Activated CD8-positive, alpha-beta T cell treated with anti-CD3 and anti-CD28 coated beads, Interleukin-2, amount 10 ng/mL, durations not matched to agents 7 days and 5 days (primary cell): ENCODE measurements around the gene FBXO17. TPM values are rescaled to one million over a fixed set of nuclear protein-coding genes. Genes with fewer than 3 reads are reported as not detected.
A peak's percentile ranks its signal among the peaks of the same experiment; 100 is the strongest.

Source experiments
- ATAC-seq: fragments of 150-1000 bp; cut with Tn5 transposase; one replicate; pipeline ENCODE4 v1.10.0; 2021; ENCODE audit warnings: moderate library complexity
- CTCF ChIA-PET: fragments of 350-600 bp; sonication (Branson Sonifier 250); formaldehyde crosslinking; loops from one replicate; lab custom pipeline; 2021; ENCODE audit warnings: antibody characterized with exemption; lab: Charles Lee
- POLR2A ChIA-PET: fragments of 350-600 bp; sonication (Branson Sonifier 250); formaldehyde crosslinking; loops from one replicate; lab custom pipeline; 2021; ENCODE audit warnings: antibody characterized with exemption; lab: Charles Lee
- DNase-seq: peaks from one replicate; pipeline ENCODE4 v3.0.0-alpha.2; 2020
- H3K27ac Mint-ChIP-seq: one replicate; pipeline ENCODE4 v1.8.0; 2021; ENCODE audit warnings: mild to moderate bottlenecking, mixed read lengths
- H3K27me3 Mint-ChIP-seq: one replicate; pipeline ENCODE4 v1.8.0; 2021; ENCODE audit warnings: low read depth, mixed read lengths
- H3K36me3 Mint-ChIP-seq: one replicate; pipeline ENCODE4 v1.8.0; 2021; ENCODE audit warnings: low read depth, mixed read lengths
- H3K4me1 Mint-ChIP-seq: one replicate; pipeline ENCODE4 v1.8.0; 2021; ENCODE audit warnings: low read depth, mixed read lengths
- H3K4me3 Mint-ChIP-seq: one replicate; pipeline ENCODE4 v1.8.0; 2021; ENCODE audit warnings: mild to moderate bottlenecking, mixed read lengths
- H3K9me3 Mint-ChIP-seq: one replicate; pipeline ENCODE4 v1.8.0; 2022; ENCODE audit warnings: mixed read lengths; ENCODE audit not compliant: insufficient read depth
- total RNA-seq, 2 experiments: library from RNA; stranded (reverse); gene quantifications; one replicate each; pipeline ENCODE4 v1.2.3, GENCODE V29; 2021

The FBXO17 gene
- total RNA-seq, 2 experiments from 2014 or later, result not detected

DNA sequence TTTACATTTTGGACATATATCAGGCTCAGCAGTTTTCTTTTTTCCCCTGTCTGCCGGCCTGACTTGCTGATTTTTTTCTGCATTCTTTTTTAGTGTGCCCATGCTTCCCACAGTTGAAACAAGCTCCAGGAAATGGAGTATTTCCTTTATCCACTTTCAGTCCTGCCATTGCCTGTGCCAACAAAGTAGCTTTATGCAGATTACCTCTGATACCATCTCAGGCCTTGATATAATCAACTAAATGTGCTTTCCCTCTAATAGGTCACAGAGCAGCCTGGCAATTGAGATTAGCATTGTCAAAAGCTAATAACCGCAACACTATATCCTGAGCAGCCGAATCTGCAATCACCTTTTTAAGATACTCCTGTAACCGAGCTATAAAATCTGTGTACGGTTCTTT is 35.6 kb downstream of the FBXO17 start:
- H3K4me3 Mint-ChIP-seq, result no peak overlapping the region
- ATAC-seq, result no peak
- no peak for DNase-seq
- peaks cover 14% of the 10 kb centered on the region for H3K36me3 Mint-ChIP-seq
- H3K27me3 Mint-ChIP-seq, result peaks cover 19% of the 10 kb centered on the region
- H3K27ac Mint-ChIP-seq, result no peak overlapping the region
- H3K4me1 Mint-ChIP-seq, result peaks cover 25% of the 10 kb centered on the region
- H3K9me3 Mint-ChIP-seq, result peaks cover 8% of the 10 kb centered on the region
- ChIA-PET POLR2A (interaction anchor here (0.6 kb wide), 1 partner anchor 394 kb away, joined by 3 read pairs; no protein-coding TSS in a partner anchor), CTCF (interaction anchor here (1.0 to 2.6 kb wide), 4 partner anchors 8 to 537 kb away, joined by 3 to 15 read pairs (median 4); partner anchors contain the start of genes FAM98C, MRPS12 and SARS2)

DNA sequence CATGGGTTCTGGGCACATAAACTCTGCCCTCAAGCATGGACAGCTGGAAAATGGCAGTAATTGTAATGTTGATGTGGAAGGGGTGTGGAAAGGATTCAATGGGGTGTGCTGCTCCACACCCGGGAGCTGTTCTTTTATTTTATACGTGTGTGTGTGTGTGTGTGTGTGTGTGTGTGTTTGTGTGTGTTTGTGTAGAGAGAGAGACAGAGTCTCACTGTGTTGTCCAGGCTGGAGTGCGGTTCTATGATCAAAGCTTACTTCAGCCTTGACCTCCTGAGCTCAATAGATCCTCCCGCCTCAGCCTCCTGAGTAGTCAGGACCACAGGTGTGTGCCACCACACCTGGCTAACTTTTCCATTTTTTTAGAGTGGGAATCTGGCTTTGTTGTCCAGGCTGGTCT is 42.0 kb downstream of the FBXO17 start:
- Mint-ChIP-seq H3K27ac (no peak overlapping the region), H3K27me3 (no peaks in the 10 kb centered on the region), H3K9me3 (peaks cover 7% of the 10 kb centered on the region), H3K4me3 (no peak overlapping the region), H3K4me1 (peaks cover 25% of the 10 kb centered on the region), H3K36me3 (peaks cover 41% of the 10 kb centered on the region)
- ChIA-PET CTCF (interaction anchor here (0.8 to 1.3 kb wide), 8 partner anchors 10 to 530 kb away, joined by 3 to 5 read pairs (median 4); partner anchors contain the start of genes FAM98C and NFKBIB), POLR2A (interaction anchor here (0.6 kb wide), 1 partner anchor 266 kb away, joined by 3 read pairs; no protein-coding TSS in a partner anchor)
- ATAC-seq, result no peak
- no peak for DNase-seq

DNA sequence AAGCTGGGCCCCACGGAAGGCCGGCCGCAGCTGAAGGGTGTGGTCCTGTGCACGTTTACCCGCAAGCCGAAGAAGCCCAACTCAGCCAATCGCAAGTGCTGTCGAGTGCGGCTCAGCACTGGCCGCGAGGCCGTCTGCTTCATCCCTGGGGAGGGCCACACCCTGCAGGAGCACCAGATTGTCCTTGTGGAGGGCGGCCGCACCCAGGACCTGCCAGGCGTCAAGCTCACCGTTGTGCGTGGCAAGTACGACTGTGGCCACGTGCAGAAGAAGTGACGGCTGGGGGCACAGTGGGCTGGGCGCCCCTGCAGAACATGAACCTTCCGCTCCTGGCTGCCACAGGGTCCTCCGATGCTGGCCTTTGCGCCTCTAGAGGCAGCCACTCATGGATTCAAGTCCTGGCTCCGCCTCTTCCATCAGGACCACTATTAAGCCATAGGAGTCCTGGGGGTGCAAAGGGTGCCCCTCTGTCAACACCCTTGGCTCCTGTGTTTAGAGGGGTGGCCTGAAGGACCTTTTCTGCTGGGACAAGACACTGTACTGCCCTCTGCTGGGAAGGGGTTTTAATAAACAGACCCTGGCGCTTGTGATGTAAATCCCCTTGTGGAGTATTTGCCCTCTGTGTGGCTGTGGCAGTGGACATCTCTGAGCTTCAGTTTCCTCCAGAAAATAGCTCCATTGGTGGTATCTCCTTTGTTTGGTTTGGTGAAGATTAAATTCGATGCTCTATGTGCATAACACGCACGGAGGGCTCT is 42.9 kb downstream of the FBXO17 start:
- Mint-ChIP-seq H3K36me3 (peaks cover 43% of the 10 kb centered on the region), H3K9me3 (peaks cover 7% of the 10 kb centered on the region), H3K27me3 (no peaks in the 10 kb centered on the region), H3K4me1 (peaks cover 30% of the 10 kb centered on the region), H3K4me3 (peak overlapping the region; percentile 42), H3K27ac (peak overlapping the region; percentile 15)
- POLR2A ChIA-PET, result interaction anchor here (0.6 kb wide), 1 partner anchor 265 kb away, joined by 3 read pairs; no protein-coding TSS in a partner anchor
- CTCF ChIA-PET, result interaction anchor here (0.8 to 3.9 kb wide), 11 partner anchors 8 to 529 kb away, joined by 3 to 12 read pairs (median 4); partner anchors contain the start of genes FAM98C and NFKBIB
- DNase-seq (peak; percentile 58), ATAC-seq (no peak)

DNA sequence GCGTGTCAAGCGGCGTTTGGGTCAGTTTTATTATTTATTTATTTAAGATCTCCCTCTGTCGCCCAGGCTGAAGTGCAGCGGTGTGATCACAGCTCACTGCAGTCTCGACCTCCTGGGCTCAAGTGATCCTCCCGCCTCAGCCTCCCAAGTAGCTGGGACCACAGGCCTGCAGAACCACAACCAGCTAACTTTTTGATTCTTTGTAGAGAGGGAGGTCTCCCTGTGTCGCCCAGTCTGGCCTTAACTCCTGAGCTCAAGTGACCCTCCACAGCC is 44.1 kb downstream of the FBXO17 start:
- H3K4me1 Mint-ChIP-seq, result peaks cover 31% of the 10 kb centered on the region
- POLR2A ChIA-PET, result interaction anchor here (0.6 to 2.3 kb wide), 2 partner anchors 82 to 404 kb away, joined by 4 to 6 read pairs; partner anchors contain the start of gene GMFG
- DNase-seq (no peak), ATAC-seq (no peak)
- H3K4me3 Mint-ChIP-seq, result peak overlapping the region; percentile 98
- peak overlapping the region; percentile 99 for H3K27ac Mint-ChIP-seq
- H3K36me3 Mint-ChIP-seq, result peaks cover 43% of the 10 kb centered on the region
- CTCF ChIA-PET, result interaction anchor here (1.0 to 3.9 kb wide), 20 partner anchors 9 to 529 kb away, joined by 3 to 49 read pairs (median 6); partner anchors contain the start of genes ECH1, FAM98C, NFKBIB and RINL
- peaks cover 7% of the 10 kb centered on the region for H3K9me3 Mint-ChIP-seq
- H3K27me3 Mint-ChIP-seq, result no peaks in the 10 kb centered on the region

DNA sequence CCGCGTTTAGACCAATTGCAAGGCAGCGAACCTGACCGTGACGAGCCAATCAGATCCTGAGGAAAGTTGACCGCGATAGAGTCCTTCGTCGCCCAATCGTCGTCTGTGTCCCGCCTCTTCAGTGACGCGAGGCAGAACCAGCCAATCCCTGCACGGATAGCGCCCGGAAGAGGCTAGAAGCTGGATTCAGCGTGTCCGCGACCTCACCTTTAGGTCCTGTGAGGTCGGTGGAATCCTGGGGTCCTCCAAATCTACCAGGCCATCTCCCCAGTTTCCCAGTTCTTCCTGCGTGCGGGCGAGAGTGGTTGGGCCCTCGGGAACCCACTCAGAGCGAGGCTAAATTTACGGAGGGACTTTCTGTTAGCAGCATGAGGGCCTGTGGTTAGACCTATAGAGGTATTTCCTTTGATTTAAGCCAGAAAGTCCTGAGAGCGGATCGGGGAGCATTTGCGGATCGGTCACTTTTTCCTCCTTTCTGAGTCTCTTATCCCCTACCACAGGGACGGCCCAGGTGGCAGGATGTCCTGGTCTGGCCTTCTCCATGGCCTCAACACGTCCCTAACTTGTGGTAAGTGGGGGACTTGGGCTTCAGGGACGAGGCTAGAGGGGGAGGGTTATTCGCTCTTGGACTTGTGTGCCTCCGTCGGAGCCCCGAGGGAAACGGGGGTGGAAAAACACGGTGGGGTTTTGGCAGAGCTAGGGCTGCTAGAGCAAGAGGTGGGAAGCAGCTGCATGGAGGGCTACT is 44.6 kb downstream of the FBXO17 start, which contains the start of gene MRPS12:
Gene MRPS12 (plus strand): TSS at position 169 of the 745 bp plus-strand sequence. CDS start 351 bp downstream, at position 520.
- peaks cover 31% of the 10 kb centered on the region for H3K4me1 Mint-ChIP-seq
- ChIA-PET POLR2A (interaction anchor here (0.7 to 2.3 kb wide), 12 partner anchors 10 to 556 kb away, joined by 3 to 6 read pairs (median 4); partner anchors contain the start of genes NFKBIB, PSMD8, RINL and SIRT2), CTCF (interaction anchor here (0.6 to 3.9 kb wide), 71 partner anchors 9 to 1640 kb away, joined by 3 to 49 read pairs (median 4); partner anchors contain the start of genes ACTN4, CAPN12, ECH1 and EIF3K)
- DNase-seq (peak; percentile 99), ATAC-seq (peak; percentile 97)
- H3K9me3 Mint-ChIP-seq, result peaks cover 7% of the 10 kb centered on the region
- H3K27me3 Mint-ChIP-seq, result no peaks in the 10 kb centered on the region
- peaks cover 42% of the 10 kb centered on the region for H3K36me3 Mint-ChIP-seq
- peak within 1 kb of the TSS; percentile 98 for H3K4me3 Mint-ChIP-seq
- peak within 1 kb of the TSS; percentile 99 for H3K27ac Mint-ChIP-seq

DNA sequence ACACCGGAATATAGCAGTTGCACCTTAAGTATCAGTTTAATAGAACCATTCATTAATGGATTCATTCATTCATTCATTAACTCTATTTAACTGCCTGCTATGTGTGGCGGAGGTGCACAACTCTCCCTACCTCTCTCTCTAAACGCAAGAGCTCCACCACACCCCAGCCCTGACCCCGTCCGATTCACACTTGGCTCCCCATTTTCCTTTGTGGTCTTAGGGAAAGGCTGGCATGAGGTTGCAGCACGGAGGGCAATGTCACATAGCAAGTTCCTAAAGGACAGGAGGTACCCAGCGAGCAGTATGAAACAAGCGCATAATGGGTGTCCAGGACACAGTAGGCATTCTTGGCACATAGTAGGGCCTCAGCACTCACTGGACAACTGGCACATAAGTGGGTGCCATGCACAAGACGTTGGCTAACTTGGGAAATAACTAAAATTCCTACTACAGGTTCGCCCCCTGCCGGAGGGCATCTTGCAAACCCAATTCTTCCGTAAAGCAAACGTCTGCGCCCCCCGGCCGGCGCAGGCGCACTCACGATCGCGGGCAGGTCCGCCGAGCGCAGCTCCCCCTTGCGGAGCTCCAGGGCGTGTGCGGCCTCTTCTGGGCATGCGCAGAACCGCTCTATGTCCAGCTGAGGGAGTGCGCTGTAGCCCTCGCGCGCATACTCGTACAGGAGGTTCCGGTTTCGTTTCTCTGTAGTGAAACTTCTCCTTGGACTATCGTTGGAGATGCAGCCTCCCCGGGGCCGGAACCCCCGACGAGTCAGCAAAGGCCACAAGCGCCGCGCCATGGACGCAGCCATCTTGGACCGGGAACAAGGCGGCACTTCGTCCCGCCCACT is 45.4 kb downstream of the FBXO17 start, which contains the start of gene SARS2:
Gene SARS2 (minus strand): TSS at position 835 of the 847 bp plus-strand sequence. CDS start 27 bp downstream, at position 808.
- Mint-ChIP-seq H3K4me1 (peaks cover 31% of the 10 kb centered on the region), H3K27ac (peak within 1 kb of the TSS; percentile 99), H3K4me3 (peak within 1 kb of the TSS; percentile 98), H3K27me3 (no peaks in the 10 kb centered on the region), H3K9me3 (peaks cover 6% of the 10 kb centered on the region), H3K36me3 (peaks cover 40% of the 10 kb centered on the region)
- POLR2A ChIA-PET, result interaction anchor here (0.5 to 2.3 kb wide), 13 partner anchors 11 to 556 kb away, joined by 3 to 6 read pairs (median 3); partner anchors contain the start of genes NFKBIB, PSMD8, RINL and SIRT2
- peak; percentile 68 for ATAC-seq
- CTCF ChIA-PET, result interaction anchor here (0.6 to 3.9 kb wide), 73 partner anchors 9 to 1641 kb away, joined by 3 to 49 read pairs (median 4); partner anchors contain the start of genes ACTN4, CAPN12, ECH1 and EIF3K
- DNase-seq, result peak; percentile 94

DNA sequence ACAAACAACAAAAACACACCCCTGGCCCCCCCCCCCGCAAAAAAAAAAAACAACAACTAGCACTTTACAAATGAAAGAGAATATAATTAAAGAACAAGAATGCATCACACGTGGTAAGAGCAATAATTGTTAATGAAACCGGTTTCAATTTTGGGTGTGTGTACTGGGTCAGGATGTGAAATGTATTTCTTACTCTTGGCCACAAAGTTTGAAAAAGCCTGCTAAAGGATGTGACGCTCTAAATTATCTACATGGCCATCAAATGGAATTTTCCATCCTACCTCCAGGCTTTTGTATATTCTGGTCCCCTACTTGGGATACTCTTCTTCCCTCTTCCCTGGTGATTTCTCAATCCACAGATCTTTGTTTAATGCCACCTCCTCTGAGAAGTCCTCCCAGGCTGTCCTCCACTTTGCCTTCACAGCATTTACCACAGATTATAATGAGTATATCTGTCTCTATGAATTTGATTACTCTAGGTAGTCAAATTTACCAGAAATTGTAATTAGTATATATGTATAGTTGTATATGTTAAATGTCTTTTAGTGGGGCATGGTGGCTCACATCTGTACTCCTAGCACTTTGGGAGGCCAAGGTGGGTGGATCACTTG is 47.0 kb downstream of the FBXO17 start:
- no peaks in the 10 kb centered on the region for H3K27me3 Mint-ChIP-seq

DNA sequence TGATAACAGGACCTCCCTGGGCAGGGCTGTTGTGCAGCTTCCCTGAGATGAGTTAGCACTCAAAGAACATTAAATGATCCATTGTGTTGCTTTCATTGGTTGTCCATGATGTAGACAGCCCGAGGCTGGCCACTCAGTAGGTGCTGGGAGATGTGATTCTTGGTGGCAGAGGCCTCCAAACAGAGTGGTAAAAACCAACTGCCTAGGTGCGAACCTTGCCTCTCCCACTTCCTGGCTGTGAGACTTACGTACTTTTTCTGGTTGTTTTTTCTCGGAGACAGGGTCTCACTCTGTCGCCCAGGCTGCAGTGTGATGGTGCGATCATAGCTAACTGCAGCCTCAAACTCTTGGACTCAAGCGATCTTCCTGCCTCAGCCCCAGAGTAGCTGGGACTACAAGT is 51.2 kb downstream of the FBXO17 start:
- H3K36me3 Mint-ChIP-seq, result peaks cover 23% of the 10 kb centered on the region
- ChIA-PET CTCF (interaction anchor here (0.5 to 1.1 kb wide), 2 partner anchors 28 to 421 kb away, joined by 3 read pairs; no protein-coding TSS in a partner anchor), POLR2A (no interaction called here)
- ATAC-seq (peak; percentile 40), DNase-seq (no peak)
- peak overlapping the region; percentile 53 for H3K27ac Mint-ChIP-seq
- peaks cover 15% of the 10 kb centered on the region for H3K4me1 Mint-ChIP-seq
- H3K4me3 Mint-ChIP-seq, result no peak overlapping the region
- H3K27me3 Mint-ChIP-seq, result no peaks in the 10 kb centered on the region
- H3K9me3 Mint-ChIP-seq, result no peaks in the 10 kb centered on the region

More for the DNA sequence above, 47.0 kb downstream of the FBXO17 start:
- ChIA-PET CTCF (interaction anchor here (1.0 to 3.9 kb wide), 8 partner anchors 11 to 685 kb away, joined by 3 to 49 read pairs (median 8); partner anchors contain the start of genes NFKBIB and SIRT2), POLR2A (no interaction called here)
- H3K36me3 Mint-ChIP-seq, result peaks cover 33% of the 10 kb centered on the region
- ATAC-seq, result no peak
- H3K27ac Mint-ChIP-seq, result peak overlapping the region; percentile 66
- peaks cover 33% of the 10 kb centered on the region for H3K4me1 Mint-ChIP-seq
- H3K9me3 Mint-ChIP-seq, result no peaks in the 10 kb centered on the region
- no peak for DNase-seq
- H3K4me3 Mint-ChIP-seq, result peak overlapping the region; percentile 3

DNA sequence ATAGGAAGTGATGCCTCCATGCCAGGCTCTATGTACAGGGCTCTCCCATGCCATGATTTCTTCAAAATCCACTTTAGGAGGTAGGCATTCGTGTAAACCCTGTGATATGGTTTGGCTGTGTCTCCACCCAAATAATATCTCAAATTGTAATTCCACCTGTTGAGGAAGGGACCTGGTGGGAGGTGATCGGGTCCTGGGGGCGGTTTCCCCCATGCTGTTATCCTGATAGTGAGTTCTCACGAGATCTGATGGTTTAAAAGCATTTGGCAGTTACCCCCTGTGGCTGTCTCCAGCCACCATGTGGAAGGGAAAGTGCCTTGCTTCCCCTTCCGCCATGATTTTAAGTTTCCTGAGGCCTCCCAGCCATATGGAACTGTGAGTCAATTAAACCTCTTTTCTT is 53.1 kb downstream of the FBXO17 start:
- Mint-ChIP-seq H3K9me3 (no peaks in the 10 kb centered on the region), H3K4me1 (peaks cover 2% of the 10 kb centered on the region), H3K27ac (no peak overlapping the region), H3K27me3 (no peaks in the 10 kb centered on the region), H3K4me3 (no peak overlapping the region), H3K36me3 (peaks cover 21% of the 10 kb centered on the region)
- POLR2A ChIA-PET, result no interaction called here
- no peak for DNase-seq
- CTCF ChIA-PET, result no interaction called here
- no peak for ATAC-seq
